Adipocyte (in vitro differentiated cells): ENCODE data around the gene FBXL5.

ENCODE experiments used
- DNase-seq: peaks from one replicate; pipeline ENCODE4 v3.0.0-alpha.2; 2015; ENCODE audit warnings: low read depth
- H3K27me3 ChIP-seq: replicated peaks from 2 replicates; pipeline ENCODE4 v1.7.0; 2013; ENCODE audit warnings: mild to moderate bottlenecking, low read length, moderate library complexity; ENCODE audit not compliant: control insufficient read depth, insufficient read depth
- H3K36me3 ChIP-seq: 2 replicates; pipeline ENCODE4 v1.7.0; 2013; ENCODE audit warnings: low read length, mild to moderate bottlenecking, moderate library complexity; ENCODE audit not compliant: control insufficient read depth, insufficient read depth, severe bottlenecking
- H3K4me1 ChIP-seq: 2 replicates; pipeline ENCODE4 v1.7.0; 2013; ENCODE audit warnings: mild to moderate bottlenecking, low read length, moderate library complexity; ENCODE audit not compliant: control insufficient read depth, insufficient read depth
- H3K4me3 ChIP-seq: 2 replicates; pipeline ENCODE4 v1.7.0; 2013; ENCODE audit warnings: mild to moderate bottlenecking, low read length, moderate library complexity
- H3K9ac ChIP-seq: 2 replicates; pipeline ENCODE4 v1.7.0; 2013; ENCODE audit warnings: mild to moderate bottlenecking, low read length, moderate library complexity
- H3K9me3 ChIP-seq: 2 replicates; pipeline ENCODE4 v1.7.0; 2013; ENCODE audit warnings: mild to moderate bottlenecking, low read length, moderate library complexity; ENCODE audit not compliant: control insufficient read depth

Gene FBXL5

DNA sequence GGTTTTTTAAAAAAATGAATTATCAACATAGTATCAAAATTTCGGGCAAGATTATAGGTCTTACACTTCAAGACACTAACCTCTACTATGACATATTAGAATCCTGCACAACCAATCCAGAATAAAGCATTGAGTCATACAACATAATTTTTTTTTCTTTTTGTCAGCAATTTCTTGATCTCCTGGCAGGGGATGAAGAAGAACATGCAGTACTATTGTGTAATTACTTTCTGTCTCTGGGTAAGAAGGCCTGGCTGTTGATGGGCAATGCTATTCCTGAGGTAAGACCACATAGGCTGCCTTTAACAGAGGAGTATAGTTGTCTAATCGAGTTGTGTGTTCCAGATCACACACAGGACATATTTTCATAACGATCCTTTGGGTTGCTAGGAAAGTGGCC, 67.5 kb downstream of the FBXL5 start:
- Histone ChIP-seq H3K4me1 (peaks cover 53% of the 10 kb centered on the region), H3K27me3 (no peaks in the 10 kb centered on the region), H3K9me3 (no peaks in the 10 kb centered on the region), H3K36me3 (no peaks in the 10 kb centered on the region), H3K9ac (peak overlapping the region; percentile 59), H3K4me3 (no peak overlapping the region)
- peak; percentile 75 for DNase-seq

DNA sequence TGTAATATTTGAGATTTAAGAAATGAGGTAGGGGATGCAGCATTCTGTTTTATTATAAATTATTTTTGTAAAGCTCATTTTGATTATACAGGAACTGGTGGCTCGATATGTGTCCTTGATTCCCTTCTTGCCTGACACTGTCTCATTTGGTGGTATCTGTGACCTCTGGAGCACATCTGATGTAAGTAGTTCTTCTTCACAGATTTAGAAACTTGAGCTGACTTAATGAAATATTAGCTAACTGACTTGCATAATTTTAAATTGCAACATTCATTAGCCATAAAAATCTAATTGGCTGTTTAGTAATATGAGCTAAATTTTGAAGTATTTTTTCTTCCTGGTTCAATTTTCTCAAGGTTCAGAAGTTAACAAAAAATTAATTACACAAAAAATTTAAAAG, 69.1 kb downstream of the FBXL5 start:
- peak overlapping the region; percentile 68 for H3K9ac ChIP-seq
- peak; percentile 33 for DNase-seq
- no peak overlapping the region for H3K4me3 ChIP-seq
- H3K9me3 ChIP-seq, result no peaks in the 10 kb centered on the region
- peaks cover 4% of the 10 kb centered on the region for H3K36me3 ChIP-seq
- peaks cover 52% of the 10 kb centered on the region for H3K4me1 ChIP-seq
- no peaks in the 10 kb centered on the region for H3K27me3 ChIP-seq

DNA sequence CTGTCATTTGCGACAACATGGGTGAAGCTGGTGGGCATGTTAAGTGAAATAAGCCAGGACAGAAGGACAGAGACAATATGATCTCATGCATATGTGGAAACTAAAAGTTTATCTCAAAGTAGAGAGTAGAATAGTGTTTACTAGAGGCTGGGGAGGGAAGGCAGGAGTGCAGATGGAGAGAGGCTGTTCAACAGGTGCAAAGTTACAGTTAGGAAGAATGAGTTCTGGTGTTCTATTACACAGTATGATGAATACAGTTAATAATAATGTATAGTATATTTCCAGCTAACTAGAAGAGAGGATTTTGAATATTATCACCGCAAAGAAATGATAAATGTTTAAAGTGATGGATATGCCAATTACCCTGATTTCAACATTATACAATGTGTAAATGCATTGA, 69.8 kb downstream of the FBXL5 start:
- H3K36me3 ChIP-seq, result peaks cover 4% of the 10 kb centered on the region
- no peak overlapping the region for H3K4me3 ChIP-seq
- DNase-seq, result no peak
- H3K27me3 ChIP-seq, result no peaks in the 10 kb centered on the region
- H3K9ac ChIP-seq, result peak overlapping the region; percentile 68
- no peaks in the 10 kb centered on the region for H3K9me3 ChIP-seq
- H3K4me1 ChIP-seq, result peaks cover 52% of the 10 kb centered on the region

DNA sequence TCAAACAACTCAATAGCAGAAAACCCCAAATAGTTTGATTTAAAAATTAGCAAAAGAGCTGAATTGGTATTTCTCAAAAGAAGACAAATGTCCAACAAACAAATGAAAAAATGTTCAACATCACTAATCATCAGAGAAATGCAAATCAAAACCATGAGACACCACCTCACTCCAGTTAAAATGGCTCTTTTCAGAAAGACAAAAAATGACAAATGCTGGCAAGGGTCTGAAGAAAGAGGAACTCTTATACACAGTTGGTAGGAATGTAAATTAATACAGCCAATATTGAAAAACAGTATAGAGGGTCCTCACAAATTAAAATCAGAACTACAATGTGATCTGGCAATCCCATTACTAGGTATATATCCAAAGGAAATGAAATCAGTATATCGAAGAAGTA, 70.4 kb downstream of the FBXL5 start:
- Histone ChIP-seq H3K4me3 (no peak overlapping the region), H3K9ac (no peak overlapping the region), H3K36me3 (peaks cover 7% of the 10 kb centered on the region), H3K9me3 (no peaks in the 10 kb centered on the region), H3K4me1 (peaks cover 52% of the 10 kb centered on the region), H3K27me3 (no peaks in the 10 kb centered on the region)
- DNase-seq, result no peak

DNA sequence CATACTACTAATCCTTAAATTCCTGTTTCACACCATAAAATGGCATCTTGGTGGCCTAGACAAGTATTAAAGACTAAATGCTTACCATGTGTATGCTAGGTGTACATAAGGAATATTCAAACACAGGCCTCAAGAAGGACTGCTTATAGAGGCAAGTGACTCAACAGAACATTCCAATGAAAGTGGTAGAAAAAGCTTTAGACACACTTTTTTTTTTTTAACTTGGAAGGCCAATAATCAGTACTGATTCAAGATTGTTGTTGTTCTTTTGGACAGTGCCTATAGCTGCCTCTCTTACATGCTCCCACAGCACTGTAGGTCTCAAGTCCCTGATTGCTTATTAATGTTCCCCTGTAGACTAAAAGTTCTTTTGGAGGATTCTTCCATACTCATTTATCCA, 77.6 kb downstream of the FBXL5 start:
- H3K27me3 ChIP-seq, result no peaks in the 10 kb centered on the region
- H3K9me3 ChIP-seq, result no peaks in the 10 kb centered on the region
- H3K4me3 ChIP-seq, result no peak overlapping the region
- peak; percentile 70 for DNase-seq
- H3K4me1 ChIP-seq, result peaks cover 23% of the 10 kb centered on the region
- H3K9ac ChIP-seq, result no peak overlapping the region
- H3K36me3 ChIP-seq, result peaks cover 8% of the 10 kb centered on the region

DNA sequence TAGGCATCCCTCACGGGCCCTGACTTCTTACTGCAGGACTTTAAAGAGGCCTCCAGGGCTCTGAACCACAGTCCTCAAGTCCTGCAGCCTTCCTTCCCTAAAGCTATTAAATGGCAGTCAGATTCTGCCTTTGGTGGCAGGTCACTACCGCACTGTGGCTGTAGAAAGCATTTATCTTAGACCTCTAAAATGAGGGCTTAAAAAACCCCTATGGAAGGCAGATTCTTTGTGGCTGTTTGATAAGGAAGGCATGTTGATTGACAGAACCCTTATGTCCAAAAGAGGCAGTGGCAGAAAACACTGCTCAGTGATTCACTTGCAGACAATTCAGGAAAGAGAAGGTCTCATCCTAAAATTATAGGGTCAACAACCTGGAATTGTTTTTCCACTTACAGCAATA, 79.2 kb downstream of the FBXL5 start:
- Histone ChIP-seq H3K36me3 (peaks cover 3% of the 10 kb centered on the region), H3K4me3 (no peak overlapping the region), H3K9ac (no peak overlapping the region), H3K27me3 (no peaks in the 10 kb centered on the region), H3K9me3 (no peaks in the 10 kb centered on the region), H3K4me1 (peaks cover 18% of the 10 kb centered on the region)
- no peak for DNase-seq

DNA sequence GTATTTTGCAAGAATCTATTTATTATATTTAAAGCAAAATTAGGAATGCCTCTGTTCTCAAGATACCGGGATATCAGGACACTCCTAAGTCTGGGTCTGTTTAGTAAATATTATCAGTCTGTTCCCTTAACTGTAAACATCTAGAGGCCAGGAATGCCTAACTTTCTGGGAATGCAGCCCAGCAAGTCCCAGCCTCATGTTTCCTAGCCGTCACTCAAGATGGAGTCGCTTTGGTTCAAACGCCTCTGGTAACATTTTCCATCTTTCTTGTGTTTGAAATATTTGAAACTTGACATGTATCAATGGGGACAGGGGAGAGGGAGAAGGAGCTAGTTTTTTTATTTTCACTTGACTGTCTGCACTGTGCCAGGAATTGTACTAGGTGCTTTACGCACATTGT, 85.4 kb downstream of the FBXL5 start:
- no peaks in the 10 kb centered on the region for H3K4me1 ChIP-seq
- no peak for DNase-seq
- H3K36me3 ChIP-seq, result peaks cover 41% of the 10 kb centered on the region
- H3K4me3 ChIP-seq, result no peak overlapping the region
- H3K27me3 ChIP-seq, result no peaks in the 10 kb centered on the region
- H3K9ac ChIP-seq, result no peak overlapping the region
- H3K9me3 ChIP-seq, result no peaks in the 10 kb centered on the region

DNA sequence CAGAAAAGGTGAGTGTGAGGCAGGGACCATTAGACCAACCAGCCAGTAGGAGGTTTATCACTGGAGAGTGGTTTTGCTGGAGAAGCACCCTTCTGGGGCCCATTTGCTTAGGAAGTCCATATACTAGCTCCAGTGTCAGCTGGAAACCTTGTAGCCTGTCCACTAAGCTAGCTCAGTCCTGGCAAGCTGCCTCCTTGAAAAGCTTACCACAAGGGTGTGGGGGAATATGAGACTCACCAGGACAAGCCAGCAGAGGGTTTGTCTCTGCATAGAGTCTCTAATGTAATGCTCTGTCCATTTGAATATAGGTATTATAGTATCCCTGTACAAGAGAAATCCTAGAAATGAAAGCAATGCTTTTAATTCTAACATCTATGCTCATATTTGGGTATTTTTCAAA, 86.3 kb downstream of the FBXL5 start:
- Histone ChIP-seq H3K9me3 (no peaks in the 10 kb centered on the region), H3K9ac (no peak overlapping the region), H3K36me3 (peaks cover 50% of the 10 kb centered on the region), H3K4me3 (no peak overlapping the region), H3K27me3 (no peaks in the 10 kb centered on the region), H3K4me1 (no peaks in the 10 kb centered on the region)
- DNase-seq, result no peak

DNA sequence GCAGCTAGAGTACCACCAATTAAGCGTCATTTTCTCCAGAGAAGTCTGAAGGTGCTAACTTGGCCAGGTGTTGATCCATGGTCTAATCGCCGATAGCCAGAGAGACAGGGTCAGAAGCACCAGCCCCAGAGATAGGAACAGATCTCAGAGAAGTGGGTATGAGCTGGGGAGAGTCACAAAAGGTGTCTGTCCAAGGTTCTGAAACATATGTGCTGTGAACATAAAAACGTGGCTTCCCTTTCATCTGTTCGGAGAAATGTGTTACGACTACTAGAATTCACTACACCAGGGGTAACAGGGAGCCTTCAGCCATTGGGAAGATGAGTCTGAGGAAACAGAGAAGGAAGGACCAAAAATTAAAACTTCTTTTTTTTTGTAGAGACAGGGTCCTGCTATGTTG, 91.3 kb downstream of the FBXL5 start:
- Histone ChIP-seq H3K4me1 (no peaks in the 10 kb centered on the region), H3K9me3 (no peaks in the 10 kb centered on the region), H3K9ac (no peak overlapping the region), H3K36me3 (peaks cover 56% of the 10 kb centered on the region), H3K4me3 (no peak overlapping the region), H3K27me3 (no peaks in the 10 kb centered on the region)
- DNase-seq, result no peak

DNA sequence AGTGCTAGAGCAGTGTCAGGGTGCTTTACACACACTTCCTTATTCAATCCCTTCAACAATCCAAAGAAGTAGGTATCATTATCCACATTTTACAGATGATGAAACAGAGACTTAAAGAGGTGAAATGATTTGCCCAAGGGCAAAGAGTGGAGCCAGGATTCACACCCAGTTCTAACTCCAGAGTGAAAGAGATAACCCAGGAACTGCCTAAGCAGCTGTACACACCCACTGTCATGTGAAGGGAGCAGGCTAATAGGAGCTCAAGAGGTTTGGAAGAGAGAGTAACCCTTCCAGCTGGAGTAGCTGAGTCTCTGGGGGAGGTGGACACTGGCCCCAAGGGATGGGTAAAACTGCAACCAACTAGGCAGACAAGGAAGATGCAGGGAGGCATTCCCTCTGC, 92.5 kb downstream of the FBXL5 start:
- H3K36me3 ChIP-seq, result peaks cover 58% of the 10 kb centered on the region
- no peaks in the 10 kb centered on the region for H3K27me3 ChIP-seq
- no peaks in the 10 kb centered on the region for H3K9me3 ChIP-seq
- H3K4me1 ChIP-seq, result no peaks in the 10 kb centered on the region
- H3K9ac ChIP-seq, result no peak overlapping the region
- no peak for DNase-seq
- H3K4me3 ChIP-seq, result no peak overlapping the region

DNA sequence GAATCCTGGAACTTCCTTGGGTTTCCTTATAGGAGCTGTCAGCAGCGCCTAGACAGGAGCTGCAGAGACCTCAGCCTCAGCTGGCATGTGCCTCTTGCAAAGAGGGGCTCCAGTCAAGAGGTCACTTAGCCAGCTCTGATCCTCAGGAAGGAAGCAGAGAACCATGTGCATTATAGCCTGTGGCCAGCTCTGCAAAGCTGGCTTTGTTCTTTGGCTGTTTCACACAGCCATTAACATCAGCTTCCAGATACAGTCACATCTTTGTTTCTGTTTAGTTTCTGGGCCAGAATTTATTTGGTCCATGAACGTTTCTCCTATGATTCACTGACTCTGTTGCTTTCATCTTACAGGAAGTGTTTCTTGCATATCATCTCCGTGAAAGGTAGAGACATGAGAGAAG, 93.0 kb downstream of the FBXL5 start:
- Histone ChIP-seq H3K36me3 (peaks cover 58% of the 10 kb centered on the region), H3K27me3 (no peaks in the 10 kb centered on the region), H3K4me3 (no peak overlapping the region), H3K9me3 (no peaks in the 10 kb centered on the region), H3K4me1 (no peaks in the 10 kb centered on the region), H3K9ac (no peak overlapping the region)
- DNase-seq, result no peak

DNA sequence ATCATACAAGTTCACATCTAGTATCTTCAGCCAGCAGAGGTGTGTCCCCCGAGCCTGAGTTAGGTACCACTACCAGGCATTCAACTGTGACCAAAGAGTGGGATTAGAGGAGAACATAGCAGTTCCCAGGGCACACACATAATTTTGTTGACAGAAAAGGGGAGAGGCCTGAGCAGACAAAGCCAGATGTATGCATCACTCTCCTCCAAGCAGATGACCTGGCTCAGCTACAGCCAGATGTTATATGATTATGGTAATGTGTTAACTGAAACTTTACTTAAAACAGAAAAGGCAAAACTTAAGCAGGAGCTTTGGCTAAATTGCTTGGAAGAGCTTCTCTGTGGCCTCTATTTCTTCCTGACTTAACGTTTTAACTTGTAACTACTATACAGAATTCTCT, 96.6 kb downstream of the FBXL5 start:
- Histone ChIP-seq H3K4me3 (no peak overlapping the region), H3K27me3 (no peaks in the 10 kb centered on the region), H3K9ac (no peak overlapping the region), H3K9me3 (no peaks in the 10 kb centered on the region), H3K4me1 (no peaks in the 10 kb centered on the region), H3K36me3 (peaks cover 59% of the 10 kb centered on the region)
- DNase-seq, result no peak
